ENCODE data around the gene FAM118A.

DNA sequence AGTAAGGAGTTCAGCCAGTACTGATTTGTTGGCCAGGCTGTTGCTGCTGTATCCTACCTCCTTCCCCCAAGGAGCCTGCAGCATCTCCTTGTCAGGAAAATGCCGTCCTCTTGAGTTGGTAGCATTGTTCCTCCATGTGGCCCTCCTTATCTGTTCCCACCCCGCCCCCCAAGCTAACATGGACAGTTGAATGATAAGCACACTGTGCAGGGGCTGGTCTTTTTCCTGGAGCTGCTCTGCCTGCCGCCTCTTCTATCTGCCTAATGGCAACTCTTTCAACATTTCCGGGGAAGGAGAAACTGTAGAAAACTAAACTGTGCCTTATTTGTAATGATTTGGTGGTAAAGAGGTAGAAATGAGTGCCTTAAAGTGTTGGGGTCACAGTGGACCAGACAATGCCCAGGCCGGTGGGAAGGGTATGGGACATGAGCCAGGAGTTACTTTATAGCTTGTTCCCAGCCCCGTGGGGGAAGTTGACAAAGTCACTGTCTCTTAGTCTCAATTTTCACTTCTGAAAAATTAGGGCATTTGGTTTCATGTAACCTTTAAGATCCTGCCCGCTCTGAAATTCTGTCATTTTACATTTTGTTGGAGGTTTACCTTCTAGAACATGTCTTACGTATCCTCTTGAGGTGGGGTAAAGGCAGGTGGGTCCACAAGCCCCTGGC is 4.5 kb downstream of the FAM118A start:
- TF ChIP-seq, protein P1, sequence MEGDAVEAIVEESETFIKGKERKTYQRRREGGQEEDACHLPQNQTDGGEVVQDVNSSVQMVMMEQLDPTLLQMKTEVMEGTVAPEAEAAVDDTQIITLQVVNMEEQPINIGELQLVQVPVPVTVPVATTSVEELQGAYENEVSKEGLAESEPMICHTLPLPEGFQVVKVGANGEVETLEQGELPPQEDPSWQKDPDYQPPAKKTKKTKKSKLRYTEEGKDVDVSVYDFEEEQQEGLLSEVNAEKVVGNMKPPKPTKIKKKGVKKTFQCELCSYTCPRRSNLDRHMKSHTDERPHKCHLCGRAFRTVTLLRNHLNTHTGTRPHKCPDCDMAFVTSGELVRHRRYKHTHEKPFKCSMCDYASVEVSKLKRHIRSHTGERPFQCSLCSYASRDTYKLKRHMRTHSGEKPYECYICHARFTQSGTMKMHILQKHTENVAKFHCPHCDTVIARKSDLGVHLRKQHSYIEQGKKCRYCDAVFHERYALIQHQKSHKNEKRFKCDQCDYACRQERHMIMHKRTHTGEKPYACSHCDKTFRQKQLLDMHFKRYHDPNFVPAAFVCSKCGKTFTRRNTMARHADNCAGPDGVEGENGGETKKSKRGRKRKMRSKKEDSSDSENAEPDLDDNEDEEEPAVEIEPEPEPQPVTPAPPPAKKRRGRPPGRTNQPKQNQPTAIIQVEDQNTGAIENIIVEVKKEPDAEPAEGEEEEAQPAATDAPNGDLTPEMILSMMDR (IDR thresholded peaks at IDR 0.05; ENCODE audit: low read depth, low read length): no peak
- no peak for TF ChIP-seq EZH2phosphoT487 (IDR thresholded peaks at IDR 0.05; ENCODE audit: low read depth)
